T-cell (primary cell): ENCODE results near the gene EFNB2. TPM values are rescaled to one million over a fixed set of nuclear protein-coding genes. Genes with fewer than 3 reads are reported as not detected.

Experiments
- ATAC-seq, 4 experiments: fragments of 200-7000 bp in 3 of 4; fragments of 150-1000 bp in 1 of 4; cut with Tn5 transposase; replicated peaks in 1 of 4; 1 replicate in 3 of 4; 2 replicates in 1 of 4; pipeline ENCODE4 v1.10.0; 2021; ENCODE audit warnings: moderate library complexity in 3 of 4, mild to moderate bottlenecking in 2 of 4, moderate number of reproducible peaks in 1 of 4
- CTCF ChIA-PET, 2 donors: fragments of 300-600 bp; sonication (Branson Sonifier 250); formaldehyde crosslinking; loops; one replicate each; lab custom pipeline; 2022; ENCODE audit warnings: antibody characterized with exemption in 2 of 2; lab: Charles Lee
- POLR2A ChIA-PET, 2 donors: fragments of 300-600 bp; sonication (Branson Sonifier 250); formaldehyde crosslinking; loops; one replicate each; lab custom pipeline; 2022; ENCODE audit warnings: antibody characterized with exemption in 2 of 2; lab: Charles Lee
- DNase-seq, 35 experiments: peaks; one replicate each; pipeline versions ENCODE4 v3.0.0 to v3.0.0-alpha.2; 2013 to 2023
- H3K27ac ChIP-seq: one replicate; pipeline ENCODE4 v1.5.1; 2013; ENCODE audit warnings: low read length
- H3K27me3 ChIP-seq, 2 experiments: replicated peaks in 1 of 2; 1 replicate in 1 of 2; 2 replicates in 1 of 2; pipeline versions ENCODE4 v1.6.1 to v1.7.0; 2013; ENCODE audit warnings: low read length in 1 of 2, mixed read lengths in 1 of 2; ENCODE audit not compliant: control insufficient read depth in 2 of 2, insufficient read depth in 2 of 2; ENCODE audit errors: extremely low read depth in 1 of 2
- H3K36me3 ChIP-seq, 2 donors: 1 replicate in 1 of 2; 2 replicates in 1 of 2; pipeline versions ENCODE4 v1.6.1 to v1.7.0; 2013; ENCODE audit warnings: low read length in 1 of 2; ENCODE audit not compliant: control insufficient read depth in 2 of 2, insufficient read depth in 1 of 2; ENCODE audit errors: extremely low read depth in 1 of 2
- H3K4me1 ChIP-seq, 2 experiments: 1 replicate in 1 of 2; 2 replicates in 1 of 2; pipeline versions ENCODE4 v1.6.1 to v1.7.0; 2013; ENCODE audit warnings: low read length in 2 of 2, mixed read lengths in 1 of 2; ENCODE audit not compliant: insufficient read depth in 2 of 2, control insufficient read depth in 1 of 2; ENCODE audit errors: extremely low read depth in 1 of 2
- H3K4me3 ChIP-seq, 2 donors: 1 replicate in 1 of 2; 2 replicates in 1 of 2; pipeline versions ENCODE4 v1.5.1 to v1.7.0; 2013; ENCODE audit warnings: mild to moderate bottlenecking in 2 of 2, low read length in 1 of 2, moderate library complexity in 1 of 2; ENCODE audit not compliant: control insufficient read depth in 1 of 2; ENCODE audit errors: extremely low read depth in 1 of 2
- H3K9me3 ChIP-seq: 2 replicates; pipeline ENCODE4 v1.7.0; 2013
- H3K27ac Mint-ChIP-seq, 2 donors: one replicate each; pipeline ENCODE4 v1.8.0; 2020 to 2021; ENCODE audit warnings: mild to moderate bottlenecking in 2 of 2, mixed read lengths in 2 of 2
- H3K27me3 Mint-ChIP-seq, 2 donors: one replicate each; pipeline ENCODE4 v1.8.0; 2021 to 2022; ENCODE audit warnings: mixed read lengths in 2 of 2
- H3K36me3 Mint-ChIP-seq: one replicate; pipeline ENCODE4 v1.8.0; 2021; ENCODE audit warnings: mixed read lengths
- H3K4me1 Mint-ChIP-seq, 3 donors: one replicate each; pipeline ENCODE4 v1.8.0; 2020 to 2022; ENCODE audit warnings: mixed read lengths in 3 of 3, mild to moderate bottlenecking in 1 of 3
- H3K4me3 Mint-ChIP-seq, 3 donors: one replicate each; pipeline ENCODE4 v1.8.0; 2020 to 2022; ENCODE audit warnings: mild to moderate bottlenecking in 3 of 3, mixed read lengths in 3 of 3, moderate library complexity in 3 of 3
- H3K9me3 Mint-ChIP-seq, 3 donors: one replicate each; pipeline ENCODE4 v1.8.0; 2020 to 2022; ENCODE audit warnings: mixed read lengths in 3 of 3
- WGBS: methylation state at CpG from one replicate; pipeline ENCODE4 v1.1.5; 2013; ENCODE audit warnings: missing lambda C conversion rate; ENCODE audit not compliant: insufficient coverage; 5-methylcytosine and 5-hydroxymethylcytosine counted together
- total RNA-seq, 35 experiments: library from RNA in 6 of 35; stranded (reverse) in 6 of 35; fragments of 120-200 nt in 1 of 35; gene quantifications; one replicate each; pipeline versions ENCODE4 v1.2.1 to v1.2.4 and lab custom pipeline; 2013 to 2026

The EFNB2 gene
- total RNA-seq, 5 donors from 2014 or later (not counting 1 experiment from before 2014, with no cell fraction given), result 0.18 to 0.47 (median 0.33) TPM

- Mint-ChIP-seq H3K9me3 (no peaks in the 10 kb centered on the region), H3K4me1 (peaks cover 0 to 2% (median 0%) of the 10 kb centered on the region in 3 donors), H3K27ac (no peak overlapping the region), H3K36me3 (no peaks in the 10 kb centered on the region), H3K4me3 (no peak overlapping the region), H3K27me3 (peaks cover 32 to 44% of the 10 kb centered on the region in 2 donors)
- H3K27me3 ChIP-seq, result no peaks in the 10 kb centered on the region
- no peaks in the 10 kb centered on the region for H3K36me3 ChIP-seq
- DNase-seq (no peak), ATAC-seq (no peak)
- CTCF ChIA-PET, result no interaction called here
- POLR2A ChIA-PET, result no interaction called here
- WGBS, result 50% methylated on average over 1 of the region's 4 CpGs
- H3K4me1 ChIP-seq, result no peaks in the 10 kb centered on the region
- H3K9me3 ChIP-seq, result no peaks in the 10 kb centered on the region
- no peak overlapping the region for H3K27ac ChIP-seq
- no peak overlapping the region for H3K4me3 ChIP-seq
Observed at GRCh38 chr13:106499896-106500295, 35.6 kb downstream of the EFNB2 start.

- Histone ChIP-seq H3K36me3 (no peaks in the 10 kb centered on the region), H3K27ac (no peak overlapping the region), H3K4me3 (no peak overlapping the region), H3K9me3 (no peaks in the 10 kb centered on the region), H3K27me3 (no peaks in the 10 kb centered on the region), H3K4me1 (no peaks in the 10 kb centered on the region)
- ChIA-PET CTCF (interaction anchor here in 1 of 2 donors (0.7 kb wide), 1 partner anchor 51 kb away, joined by 4 read pairs; no protein-coding TSS in a partner anchor), POLR2A (no interaction called here)
- Mint-ChIP-seq H3K4me3 (no peak overlapping the region), H3K36me3 (no peaks in the 10 kb centered on the region), H3K4me1 (peaks cover 0 to 2% (median 0%) of the 10 kb centered on the region in 3 donors), H3K9me3 (no peaks in the 10 kb centered on the region), H3K27ac (no peak overlapping the region), H3K27me3 (peaks cover 35 to 49% of the 10 kb centered on the region in 2 donors)
- ATAC-seq (no peak), DNase-seq (no peak)
- no CpG with 5 or more reads among the region's 2 CpGs for WGBS
Observed at GRCh38 chr13:106499113-106499512, 36.3 kb downstream of the EFNB2 start.

GRCh38 chr13:106498571-106498970 lies 36.9 kb downstream of the EFNB2 start:
- no peak overlapping the region for H3K4me3 Mint-ChIP-seq
- POLR2A ChIA-PET, result no interaction called here
- peaks cover 0 to 1% of the 10 kb centered on the region in 2 experiments for H3K27me3 ChIP-seq
- H3K36me3 ChIP-seq, result no peaks in the 10 kb centered on the region
- ATAC-seq (no peak), DNase-seq (no peak)
- no peak overlapping the region for H3K27ac Mint-ChIP-seq
- H3K9me3 ChIP-seq, result no peaks in the 10 kb centered on the region
- H3K27me3 Mint-ChIP-seq, result peaks cover 35 to 54% of the 10 kb centered on the region in 2 donors
- H3K36me3 Mint-ChIP-seq, result no peaks in the 10 kb centered on the region
- peaks cover 0 to 3% of the 10 kb centered on the region in 2 experiments for H3K4me1 ChIP-seq
- no CpG with 5 or more reads among the region's 1 CpG for WGBS
- H3K9me3 Mint-ChIP-seq, result no peaks in the 10 kb centered on the region
- CTCF ChIA-PET, result interaction anchor here in 1 of 2 donors (0.7 kb wide), 1 partner anchor 51 kb away, joined by 4 read pairs; no protein-coding TSS in a partner anchor
- no peak overlapping the region for H3K4me3 ChIP-seq
- H3K27ac ChIP-seq, result no peak overlapping the region
- peaks cover 4 to 6% (median 5%) of the 10 kb centered on the region in 3 donors for H3K4me1 Mint-ChIP-seq

GRCh38 chr13:106498158-106498557 lies 37.3 kb downstream of the EFNB2 start:
- H3K4me3 ChIP-seq, result no peak overlapping the region
- ChIA-PET CTCF (no interaction called here), POLR2A (no interaction called here)
- no peak overlapping the region for H3K27ac ChIP-seq
- Mint-ChIP-seq H3K27ac (no peak overlapping the region), H3K36me3 (no peaks in the 10 kb centered on the region), H3K27me3 (peaks cover 35 to 58% of the 10 kb centered on the region in 2 donors), H3K4me3 (no peak overlapping the region), H3K4me1 (peaks cover 9 to 10% (median 9%) of the 10 kb centered on the region in 3 donors), H3K9me3 (no peaks in the 10 kb centered on the region)
- no peak for ATAC-seq
- no peaks in the 10 kb centered on the region for H3K9me3 ChIP-seq
- 30% methylated on average over 1 of the region's 3 CpGs for WGBS
- no peak for DNase-seq
- peaks cover 0 to 4% of the 10 kb centered on the region in 2 experiments for H3K27me3 ChIP-seq
- H3K4me1 ChIP-seq, result peaks cover 3 to 7% of the 10 kb centered on the region in 2 experiments
- no peaks in the 10 kb centered on the region for H3K36me3 ChIP-seq

GRCh38 chr13:106497079-106497478 lies 38.4 kb downstream of the EFNB2 start:
- H3K27ac Mint-ChIP-seq, result no peak overlapping the region
- peaks cover 37 to 63% of the 10 kb centered on the region in 2 donors for H3K27me3 Mint-ChIP-seq
- WGBS, result no CpG with 5 or more reads among the region's 1 CpG
- no peaks in the 10 kb centered on the region for H3K36me3 Mint-ChIP-seq
- Histone ChIP-seq H3K4me3 (no peak overlapping the region), H3K36me3 (no peaks in the 10 kb centered on the region), H3K4me1 (peaks cover 5 to 11% of the 10 kb centered on the region in 2 experiments), H3K9me3 (no peaks in the 10 kb centered on the region), H3K27me3 (peaks cover 0 to 15% of the 10 kb centered on the region in 2 experiments), H3K27ac (no peak overlapping the region)
- CTCF ChIA-PET, result interaction anchor here in 1 of 2 donors (0.6 kb wide), 1 partner anchor 1612 kb away, joined by 3 read pairs; no protein-coding TSS in a partner anchor
- DNase-seq, result no peak
- no peaks in the 10 kb centered on the region for H3K9me3 Mint-ChIP-seq
- ATAC-seq, result no peak
- peaks cover 11 to 15% (median 12%) of the 10 kb centered on the region in 3 donors for H3K4me1 Mint-ChIP-seq
- H3K4me3 Mint-ChIP-seq, result no peak overlapping the region
- POLR2A ChIA-PET, result interaction anchor here in 1 of 2 donors (0.6 kb wide), 2 partner anchors 15 to 17 kb away, joined by 3 to 4 read pairs; no protein-coding TSS in a partner anchor

- H3K4me1 Mint-ChIP-seq, result peaks cover 13 to 23% (median 18%) of the 10 kb centered on the region in 3 donors
- H3K4me3 Mint-ChIP-seq, result no peak overlapping the region
- no peak overlapping the region for H3K27ac Mint-ChIP-seq
- CTCF ChIA-PET, result interaction anchor here in 1 of 2 donors (0.6 kb wide), 1 partner anchor 1611 kb away, joined by 3 read pairs; no protein-coding TSS in a partner anchor
- H3K9me3 Mint-ChIP-seq, result no peaks in the 10 kb centered on the region
- ATAC-seq (no peak), DNase-seq (no peak)
- POLR2A ChIA-PET, result interaction anchor here in 1 of 2 donors (0.6 kb wide), 2 partner anchors 16 to 18 kb away, joined by 3 to 4 read pairs; no protein-coding TSS in a partner anchor
- Histone ChIP-seq H3K27me3 (peaks cover 0 to 20% of the 10 kb centered on the region in 2 experiments), H3K4me3 (no peak overlapping the region), H3K27ac (no peak overlapping the region), H3K36me3 (no peaks in the 10 kb centered on the region), H3K9me3 (no peaks in the 10 kb centered on the region), H3K4me1 (peaks cover 5 to 11% of the 10 kb centered on the region in 2 experiments)
- H3K36me3 Mint-ChIP-seq, result no peaks in the 10 kb centered on the region
- H3K27me3 Mint-ChIP-seq, result peaks cover 42 to 65% of the 10 kb centered on the region in 2 donors
- WGBS, result 28% methylated on average over 2 of the region's 6 CpGs
Observed at GRCh38 chr13:106496072-106496997, 39.1 kb downstream of the EFNB2 start.
